ENCODE measurements around the gene SLC10A1. TPM values are rescaled to one million over a fixed set of nuclear protein-coding genes. Genes with fewer than 3 reads are reported as not detected.

Gene SLC10A1
- total RNA-seq, 1 experiment from 2014 or later: not detected

- Mint-ChIP-seq H3K36me3 (ENCODE audit: insufficient read depth in 1 of 3, low read depth in 3 of 3) (peaks cover 12 to 39% (median 25%) of the 10 kb centered on the region in 3 experiments), H3K4me1 (no peaks in the 10 kb centered on the region), H3K27ac (0 out of 7 replicates have a peak overlapping the region, but pooled peaks of 1 of the 3 experiments have one; percentile 4), H3K27me3 (ENCODE audit: low read depth) (no peaks in the 10 kb centered on the region), H3K4me3 (no peak overlapping the region), H3K9me3 (no peaks in the 10 kb centered on the region)
- no peak overlapping the region for H2BK15ac ChIP-seq (ENCODE audit: low read depth, low read length)
- H3K14ac ChIP-seq (ENCODE audit: insufficient read depth, low read length): no peak overlapping the region
- no peak overlapping the region for H2BK5ac ChIP-seq (ENCODE audit: insufficient read length, low read length)
- no CpG with 5 or more reads among the region's 3 CpGs for WGBS (ENCODE audit: extremely low coverage, insufficient read length, low lambda C conversion rate)
- H2AK5ac ChIP-seq (ENCODE audit: insufficient read length, low read length): no peak overlapping the region
- H3K9me3 ChIP-seq (ENCODE audit: control insufficient read depth, low read depth, low read length): no peaks in the 10 kb centered on the region
- no peak overlapping the region for H2BK12ac ChIP-seq (ENCODE audit: insufficient read length, low read depth, low read length)
- no peak for DNase-seq
- no peaks in the 10 kb centered on the region for H3K79me1 ChIP-seq (ENCODE audit: insufficient read depth, low read depth, low read length, poor library complexity, severe bottlenecking)
- H3K27me3 ChIP-seq (ENCODE audit: insufficient read depth, low read length): no peaks in the 10 kb centered on the region
- H3K18ac ChIP-seq (ENCODE audit: insufficient read length, low read depth, low read length): no peak overlapping the region
- TF ChIP-seq CTCF (conservative IDR thresholded peaks at IDR 0.05): no peak
- no peak overlapping the region for H2AFZ ChIP-seq (ENCODE audit: low read length)
- no peak overlapping the region for H3K9ac ChIP-seq (ENCODE audit: extremely low read depth, insufficient read length, low read length)
- no peak overlapping the region for H2BK120ac ChIP-seq (ENCODE audit: low read depth, low read length, poor library complexity, severe bottlenecking)
- H3K56ac ChIP-seq (ENCODE audit: insufficient read length, low read depth, low read length): no peak overlapping the region
- no peak overlapping the region for H4K91ac ChIP-seq (ENCODE audit: insufficient read length, low read depth, low read length)
- H3T11ph ChIP-seq (ENCODE audit: low read length): no peak overlapping the region
- no peaks in the 10 kb centered on the region for H4K20me1 ChIP-seq (ENCODE audit: control insufficient read depth, insufficient read depth, insufficient read length)
- no peak overlapping the region for H4K5ac ChIP-seq (ENCODE audit: insufficient read length, low read depth, low read length)
- no peak overlapping the region for H3K23ac ChIP-seq (ENCODE audit: insufficient read length, low read depth, low read length)
- H2BK20ac ChIP-seq (ENCODE audit: low read depth, low read length, poor library complexity, severe bottlenecking): no peak overlapping the region
- no peak overlapping the region for H4K8ac ChIP-seq (replicated peaks; ENCODE audit: insufficient read length, low read depth, low read length)
- H3K27ac ChIP-seq (ENCODE audit: insufficient read length, low read depth, low read length): no peak overlapping the region
- H3K4me2 ChIP-seq (ENCODE audit: insufficient read depth, insufficient read length, low read length): no peak overlapping the region
- no peaks in the 10 kb centered on the region for H3K4me1 ChIP-seq (ENCODE audit: insufficient read depth, low read length)
- H3K4ac ChIP-seq (ENCODE audit: low read depth, low read length): no peak overlapping the region
- no peaks in the 10 kb centered on the region; the same call in 1 of the 2 replicates for H3K79me2 ChIP-seq (ENCODE audit: insufficient read depth, low read length)
- H3K23me2 ChIP-seq (ENCODE audit: insufficient read length, low read depth, low read length, poor library complexity, severe bottlenecking): no peaks in the 10 kb centered on the region
Observed at GRCh38 chr14:69780952-69781351, 16.1 kb downstream of the SLC10A1 start.

All from H9 (cell line).